DOHH2 (cell line): ENCODE measurements around the gene KRTAP1-5.

Experiments
- CTCF ChIP-seq: fragments of 200-600 bp; sonication (generic); IDR thresholded peaks from one replicate; pipeline ENCODE4 v1.5.1; 2014; ENCODE audit warnings: antibody characterized with exemption, mild to moderate bottlenecking, low read depth, low read length; ENCODE audit not compliant: poor library complexity, severe bottlenecking
- EZH2phosphoT487 ChIP-seq: fragments of 200-600 bp; sonication (generic); IDR thresholded peaks from 2 replicates; pipeline ENCODE4 v1.6.1; 2017; ENCODE audit warnings: borderline replicate concordance, mild to moderate bottlenecking, antibody characterized with exemption, low read length, moderate library complexity, mixed read lengths

GRCh38 chr17:41029633-41030245 is 2.7 kb upstream of the KRTAP1-5 start, which contains the start of gene KRTAP1-4:
- TF ChIP-seq EZH2phosphoT487 (no peak), CTCF (no peak)
